WERI-Rb-1 (cell line): ENCODE data around the gene TENM4.

Experiments
- DNase-seq: peaks from one replicate; pipeline ENCODE4 v3.0.0-alpha.2; 2020
- H3K27ac ChIP-seq: fragments of 250-450 bp; sonication (Bioruptor Pico); 2 replicates; pipeline ENCODE4 v1.5.1; 2020; ENCODE audit warnings: mild to moderate bottlenecking, moderate library complexity
- H3K27me3 ChIP-seq: fragments of 250-450 bp; sonication (Bioruptor Pico); 2 replicates; pipeline ENCODE4 v1.5.1; 2021; ENCODE audit warnings: mild to moderate bottlenecking, low read depth, moderate library complexity; ENCODE audit not compliant: insufficient read depth, severe bottlenecking
- H3K36me3 ChIP-seq: fragments of 250-450 bp; sonication (Bioruptor Pico); 2 replicates; pipeline ENCODE4 v1.5.1; 2020; ENCODE audit warnings: mild to moderate bottlenecking, moderate library complexity
- H3K4me3 ChIP-seq: 2 replicates; pipeline ENCODE4 v1.5.1; 2011; ENCODE audit warnings: low read depth, mild to moderate bottlenecking, control low read depth, low read length
- H3K9me3 ChIP-seq: fragments of 250-450 bp; sonication (Bioruptor Pico); 2 replicates; pipeline ENCODE4 v1.5.1; 2021; ENCODE audit warnings: mild to moderate bottlenecking, moderate library complexity; ENCODE audit not compliant: severe bottlenecking
- CTCF ChIP-seq: IDR thresholded peaks from 2 replicates; pipeline ENCODE4 v1.5.1; 2011; ENCODE audit warnings: low read depth, mild to moderate bottlenecking, control low read depth, inconsistent platforms, low read length

TENM4 gene

GRCh38 chr11:79184285-79184684, 256.5 kb downstream of the TENM4 start:
- H3K36me3 ChIP-seq = no peaks in the 10 kb centered on the region
- no peak for DNase-seq
- peaks cover 3% of the 10 kb centered on the region for H3K9me3 ChIP-seq
- no peaks in the 10 kb centered on the region for H3K27me3 ChIP-seq
- TF ChIP-seq CTCF = no peak
- H3K4me3 ChIP-seq = no peak overlapping the region
- H3K27ac ChIP-seq = no peak overlapping the region

- DNase-seq = no peak
- Histone ChIP-seq H3K36me3 (no peaks in the 10 kb centered on the region), H3K4me3 (no peak overlapping the region), H3K27me3 (no peaks in the 10 kb centered on the region), H3K9me3 (peaks cover 3% of the 10 kb centered on the region), H3K27ac (no peak overlapping the region)
- no peak for TF ChIP-seq CTCF
Observed at GRCh38 chr11:79182794-79183193, 258.0 kb downstream of the TENM4 start.

GRCh38 chr11:79179087-79179486, 261.7 kb downstream of the TENM4 start:
- TF ChIP-seq CTCF = no peak

GRCh38 chr11:79174045-79175008, 266.5 kb downstream of the TENM4 start:
- Histone ChIP-seq H3K27ac (no peak overlapping the region), H3K9me3 (no peaks in the 10 kb centered on the region), H3K36me3 (no peaks in the 10 kb centered on the region), H3K4me3 (no peak overlapping the region), H3K27me3 (no peaks in the 10 kb centered on the region)
- TF ChIP-seq CTCF = no peak
- DNase-seq = no peak

More at GRCh38 chr11:79179087-79179486, 261.7 kb downstream of the TENM4 start:
- Histone ChIP-seq H3K9me3 (no peaks in the 10 kb centered on the region), H3K27ac (no peak overlapping the region), H3K27me3 (no peaks in the 10 kb centered on the region), H3K36me3 (no peaks in the 10 kb centered on the region), H3K4me3 (no peak overlapping the region)
- DNase-seq = no peak

GRCh38 chr11:79173615-79174014, 267.2 kb downstream of the TENM4 start:
- DNase-seq = no peak
- H3K4me3 ChIP-seq = no peak overlapping the region
- H3K27ac ChIP-seq = no peak overlapping the region
- no peaks in the 10 kb centered on the region for H3K27me3 ChIP-seq
- TF ChIP-seq CTCF = no peak
- H3K36me3 ChIP-seq = no peaks in the 10 kb centered on the region
- H3K9me3 ChIP-seq = no peaks in the 10 kb centered on the region
